Caco-2 (cell line): ENCODE results near the gene PPARG. TPM values are rescaled to one million over a fixed set of nuclear protein-coding genes. Genes with fewer than 3 reads are reported as not detected.

ENCODE experiments used
- BruUV-seq: library from RNA; stranded (reverse); fragments of 400-500 nt; replicated peaks from 2 replicates; lab custom pipeline; 2021; lab: Mats Ljungman, UMichigan
- CTCF ChIA-PET: fragments of 300-600 bp; sonication (Branson Sonifier 250); formaldehyde crosslinking; loops from one replicate; lab custom pipeline; 2022; ENCODE audit warnings: antibody characterized with exemption; lab: Charles Lee
- POLR2A ChIA-PET: fragments of 300-600 bp; sonication (Branson Sonifier 250); formaldehyde crosslinking; loops from one replicate; lab custom pipeline; 2022; ENCODE audit warnings: antibody characterized with exemption; lab: Charles Lee
- DNase-seq, 2 experiments: peaks; one replicate each; pipeline versions ENCODE4 v3.0.0 to v3.0.0-alpha.2; 2020 to 2022
- H3K27me3 ChIP-seq: replicated peaks from 2 replicates; pipeline ENCODE4 v1.6.0; 2011; ENCODE audit warnings: low read length; ENCODE audit not compliant: control insufficient read depth, insufficient read depth
- H3K36me3 ChIP-seq: 2 replicates; pipeline ENCODE4 v1.5.1; 2011; ENCODE audit warnings: low read length; ENCODE audit not compliant: control insufficient read depth, insufficient read depth
- H3K4me1 ChIP-seq: fragments of 250-450 bp; sonication (Bioruptor Pico); 2 replicates; pipeline ENCODE4 v1.5.1; 2020; ENCODE audit warnings: mild to moderate bottlenecking
- H3K4me3 ChIP-seq: 2 replicates; pipeline ENCODE4 v1.5.1; 2011; ENCODE audit warnings: low read depth, mild to moderate bottlenecking, control low read depth, low read length
- H3K9me3 ChIP-seq: fragments of 250-450 bp; sonication (Bioruptor Pico); 2 replicates; pipeline ENCODE4 v1.5.1; 2020; ENCODE audit warnings: mild to moderate bottlenecking, moderate library complexity
- H3K27ac Mint-ChIP-seq: one replicate; pipeline ENCODE4 v1.8.0; 2022; ENCODE audit warnings: mixed read lengths; ENCODE audit not compliant: unreplicated experiment
- H3K27me3 Mint-ChIP-seq: one replicate; pipeline ENCODE4 v1.8.0; 2022; ENCODE audit warnings: mixed read lengths; ENCODE audit not compliant: insufficient read depth, unreplicated experiment
- H3K36me3 Mint-ChIP-seq: one replicate; pipeline ENCODE4 v1.8.0; 2022; ENCODE audit warnings: mild to moderate bottlenecking, mixed read lengths; ENCODE audit not compliant: insufficient read depth, unreplicated experiment
- H3K4me1 Mint-ChIP-seq: one replicate; pipeline ENCODE4 v1.8.0; 2022; ENCODE audit warnings: low read depth, mixed read lengths; ENCODE audit not compliant: unreplicated experiment
- H3K4me3 Mint-ChIP-seq: one replicate; pipeline ENCODE4 v1.8.0; 2022; ENCODE audit warnings: mild to moderate bottlenecking, moderate library complexity, mixed read lengths; ENCODE audit not compliant: unreplicated experiment
- H3K9me3 Mint-ChIP-seq: one replicate; pipeline ENCODE4 v1.8.0; 2022; ENCODE audit warnings: mixed read lengths; ENCODE audit not compliant: unreplicated experiment
- CTCF ChIP-seq, 2 experiments: fragments of 200-600 bp in 1 of 2; IDR thresholded peaks; 1 replicate in 1 of 2; 2 replicates in 1 of 2; pipeline versions ENCODE4 v1.5.1 to v1.8.0; 2011 to 2022; ENCODE audit warnings: antibody characterized with exemption in 1 of 2, control low read depth in 1 of 2, inconsistent platforms in 1 of 2, low read depth in 1 of 2, low read length in 1 of 2, mild to moderate bottlenecking in 1 of 2, moderate library complexity in 1 of 2; ENCODE audit not compliant: insufficient read depth in 1 of 2, severe bottlenecking in 1 of 2, unreplicated experiment in 1 of 2
- intact Hi-C: fragments of 100-400 bp; cut with micrococcal nuclease; formaldehyde crosslinking; loops from one replicate; pipeline ENCODE4 v1.10.0; 2022; ENCODE audit not compliant: unreplicated experiment
- total RNA-seq: library from RNA; stranded (reverse); gene quantifications from 2 replicates; pipeline ENCODE4 v1.2.3, GENCODE V29; 2022

The PPARG gene
- total RNA-seq, 1 experiment from 2014 or later = 15.6 TPM

- Mint-ChIP-seq H3K27me3 (no peaks in the 10 kb centered on the region), H3K4me3 (no peak overlapping the region), H3K27ac (peak overlapping the region; percentile 78), H3K9me3 (no peaks in the 10 kb centered on the region), H3K4me1 (peaks cover 10% of the 10 kb centered on the region), H3K36me3 (peaks cover 11% of the 10 kb centered on the region)
- no peak overlapping the region for H3K4me3 ChIP-seq
- intact Hi-C loops = loop anchor here (1.0 to 5.0 kb wide), 7 partner anchors 35 to 345 kb away; no protein-coding TSS in a partner anchor
- H3K9me3 ChIP-seq = no peaks in the 10 kb centered on the region
- no peaks in the 10 kb centered on the region for H3K36me3 ChIP-seq
- TF ChIP-seq CTCF (IDR thresholded peaks at IDR 0.05; ENCODE audit: insufficient read depth in 1 of 2, low read depth in 1 of 2, low read length in 1 of 2, severe bottlenecking in 1 of 2, unreplicated experiment in 1 of 2) = peak; percentile 57 to 71
- H3K4me1 ChIP-seq = peaks cover 29% of the 10 kb centered on the region
- H3K27me3 ChIP-seq = no peaks in the 10 kb centered on the region
- ChIA-PET POLR2A (interaction anchor here (0.6 to 1.2 kb wide), 2 partner anchors 15 to 35 kb away, joined by 7 to 10 read pairs; no protein-coding TSS in a partner anchor), CTCF (interaction anchor here (0.6 to 1.6 kb wide), 9 partner anchors 12 to 355 kb away, joined by 3 to 25 read pairs (median 5); no protein-coding TSS in a partner anchor)
- DNase-seq = peak; percentile 60 to 66
- no TSS peak for BruUV-seq
Measured at GRCh38 chr3:12479919-12480427, 191.1 kb downstream of the PPARG start.

DNA sequence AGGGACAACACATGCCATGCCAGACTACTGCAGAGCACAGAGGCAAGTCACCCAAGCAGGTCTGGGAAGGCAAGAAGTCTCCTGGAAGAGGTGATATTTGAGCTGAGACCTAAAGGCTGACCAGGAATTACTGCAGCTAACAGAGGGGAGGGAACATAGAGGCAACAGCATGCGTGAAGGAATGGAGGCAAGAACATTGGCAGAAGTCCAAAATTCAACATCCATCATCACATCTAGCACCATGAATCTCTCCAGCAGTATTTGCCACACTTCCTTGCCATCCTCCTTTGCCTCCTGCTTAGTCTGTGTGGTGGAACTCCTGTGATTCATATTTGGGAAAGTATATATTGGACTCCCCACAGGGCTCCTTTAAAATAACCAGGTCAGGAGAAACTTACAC lies 194.5 kb downstream of the PPARG start:
- DNase-seq = no peak
- ChIA-PET CTCF (interaction anchor here (1.5 kb wide), 1 partner anchor 348 kb away, joined by 8 read pairs; no protein-coding TSS in a partner anchor), POLR2A (interaction anchor here (0.9 to 1.2 kb wide), 2 partner anchors 195 to 262 kb away, joined by 3 to 4 read pairs; partner anchors contain the start of gene PPARG)
- Mint-ChIP-seq H3K27me3 (no peaks in the 10 kb centered on the region), H3K9me3 (no peaks in the 10 kb centered on the region), H3K27ac (peak overlapping the region; percentile 98), H3K4me1 (peaks cover 20% of the 10 kb centered on the region), H3K4me3 (peak overlapping the region; percentile 96), H3K36me3 (peaks cover 22% of the 10 kb centered on the region)
- peak overlapping the region; percentile 46 for H3K4me3 ChIP-seq
- BruUV-seq = no TSS peak
- H3K4me1 ChIP-seq = peaks cover 19% of the 10 kb centered on the region
- no peak for TF ChIP-seq CTCF (IDR thresholded peaks at IDR 0.05; ENCODE audit: insufficient read depth in 1 of 2, low read depth in 1 of 2, low read length in 1 of 2, severe bottlenecking in 1 of 2, unreplicated experiment in 1 of 2)
- H3K27me3 ChIP-seq = no peaks in the 10 kb centered on the region
- no peaks in the 10 kb centered on the region for H3K9me3 ChIP-seq
- intact Hi-C loops = loop anchor here (5.0 kb wide), 1 partner anchor 261 kb away; no protein-coding TSS in a partner anchor
- H3K36me3 ChIP-seq = no peaks in the 10 kb centered on the region; the same call in 1 of the 2 replicates

DNA sequence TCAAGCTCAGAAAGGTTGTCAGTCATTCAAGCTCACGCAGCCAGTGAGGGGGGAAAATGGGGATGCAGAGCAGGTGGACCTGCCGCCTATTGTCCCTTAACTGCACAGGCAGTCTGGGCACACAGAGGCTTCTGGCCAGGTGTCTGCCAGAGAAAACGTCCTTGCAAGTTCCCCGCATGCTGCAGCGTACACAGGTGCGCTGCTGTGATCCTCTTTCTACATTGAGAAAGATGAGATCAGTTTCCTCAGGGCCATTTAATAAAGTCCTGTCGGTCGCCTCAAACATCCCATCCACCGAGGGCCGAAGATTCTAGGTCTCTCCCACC lies 195.0 kb downstream of the PPARG start:
- DNase-seq = peak in 1 of 2 experiments; percentile 10
- POLR2A ChIA-PET = interaction anchor here (0.9 to 1.2 kb wide), 3 partner anchors 18 to 262 kb away, joined by 3 to 4 read pairs (median 3); partner anchors contain the start of gene PPARG
- CTCF ChIA-PET = interaction anchor here (1.0 to 1.8 kb wide), 4 partner anchors 12 to 349 kb away, joined by 3 to 8 read pairs (median 6); no protein-coding TSS in a partner anchor
- H3K9me3 Mint-ChIP-seq = no peaks in the 10 kb centered on the region
- H3K27me3 Mint-ChIP-seq = no peaks in the 10 kb centered on the region
- no peaks in the 10 kb centered on the region for H3K27me3 ChIP-seq
- no peaks in the 10 kb centered on the region for H3K9me3 ChIP-seq
- H3K27ac Mint-ChIP-seq = peak overlapping the region; percentile 98
- H3K36me3 ChIP-seq = no peaks in the 10 kb centered on the region; the same call in 1 of the 2 replicates
- TF ChIP-seq CTCF (IDR thresholded peaks at IDR 0.05; ENCODE audit: insufficient read depth in 1 of 2, low read depth in 1 of 2, low read length in 1 of 2, severe bottlenecking in 1 of 2, unreplicated experiment in 1 of 2) = no peak
- BruUV-seq = TSS peak; percentile 86
- intact Hi-C loops = loop anchor here (1.0 to 5.0 kb wide), 2 partner anchors 262 to 345 kb away; no protein-coding TSS in a partner anchor
- peaks cover 20% of the 10 kb centered on the region for H3K4me1 Mint-ChIP-seq
- peaks cover 22% of the 10 kb centered on the region for H3K36me3 Mint-ChIP-seq
- H3K4me3 ChIP-seq = peak overlapping the region; percentile 46
- H3K4me1 ChIP-seq = peaks cover 19% of the 10 kb centered on the region
- peak overlapping the region; percentile 96 for H3K4me3 Mint-ChIP-seq

Other genes starting within 250 kb of the PPARG start
- 1.4 and 1.6 TPM in 2 replicates for gene TIMP4, start 130.2 kb upstream of the PPARG start, total RNA-seq
- 18.3 and 19.6 TPM in 2 replicates for gene TSEN2, start 195.4 kb downstream of the PPARG start, total RNA-seq